Activated naive CD8-positive, alpha-beta T cell treated with anti-CD3 and anti-CD28 coated beads for 36 hours (primary cell): ENCODE data around the gene GMPPA. TPM values are rescaled to one million over a fixed set of nuclear protein-coding genes. Genes with fewer than 3 reads are reported as not detected.

Source experiments
- DNase-seq: peaks from one replicate; pipeline ENCODE4 v3.0.0; 2021
- H3K27ac Mint-ChIP-seq: one replicate; pipeline ENCODE4 v1.8.0; 2022; ENCODE audit warnings: mild to moderate bottlenecking, moderate library complexity, mixed read lengths
- H3K27me3 Mint-ChIP-seq: one replicate; pipeline ENCODE4 v1.8.0; 2022; ENCODE audit warnings: mild to moderate bottlenecking, mixed read lengths
- H3K36me3 Mint-ChIP-seq: one replicate; pipeline ENCODE4 v1.8.0; 2021; ENCODE audit warnings: mild to moderate bottlenecking, mixed read lengths
- H3K4me1 Mint-ChIP-seq: one replicate; pipeline ENCODE4 v1.8.0; 2021; ENCODE audit warnings: mixed read lengths
- H3K4me3 Mint-ChIP-seq: one replicate; pipeline ENCODE4 v1.8.0; 2022; ENCODE audit warnings: mild to moderate bottlenecking, moderate library complexity, mixed read lengths
- H3K9me3 Mint-ChIP-seq: one replicate; pipeline ENCODE4 v1.8.0; 2022; ENCODE audit warnings: mixed read lengths
- total RNA-seq, 2 experiments: library from RNA; stranded (reverse); gene quantifications; one replicate each; pipeline ENCODE4 v1.2.3, GENCODE V29; 2021

The GMPPA gene
- total RNA-seq, 2 experiments from 2014 or later, result 29.1 to 31.5 TPM

- Mint-ChIP-seq H3K4me3 (no peak overlapping the region), H3K4me1 (peaks cover 7% of the 10 kb centered on the region), H3K36me3 (no peaks in the 10 kb centered on the region), H3K27me3 (peaks cover 49% of the 10 kb centered on the region), H3K27ac (no peak overlapping the region), H3K9me3 (no peaks in the 10 kb centered on the region)
- DNase-seq, result no peak
These were observed 54.8 kb downstream of the GMPPA start for GRCh38 chr2:219553463-219553963.

GRCh38 chr2:219554350-219554749 is 55.7 kb downstream of the GMPPA start:
- no peak for DNase-seq
- Mint-ChIP-seq H3K9me3 (no peaks in the 10 kb centered on the region), H3K36me3 (no peaks in the 10 kb centered on the region), H3K27me3 (peaks cover 42% of the 10 kb centered on the region), H3K4me3 (no peak overlapping the region), H3K27ac (no peak overlapping the region), H3K4me1 (peaks cover 7% of the 10 kb centered on the region)

- Mint-ChIP-seq H3K9me3 (no peaks in the 10 kb centered on the region), H3K36me3 (no peaks in the 10 kb centered on the region), H3K4me1 (peaks cover 7% of the 10 kb centered on the region), H3K27me3 (peaks cover 35% of the 10 kb centered on the region), H3K27ac (no peak overlapping the region), H3K4me3 (no peak overlapping the region)
- DNase-seq, result no peak
These were observed 57.3 kb downstream of the GMPPA start for GRCh38 chr2:219555956-219556355.

GRCh38 chr2:219556413-219556812 is 57.7 kb downstream of the GMPPA start:
- no peak for DNase-seq
- H3K27ac Mint-ChIP-seq, result no peak overlapping the region
- no peaks in the 10 kb centered on the region for H3K36me3 Mint-ChIP-seq
- peaks cover 31% of the 10 kb centered on the region for H3K27me3 Mint-ChIP-seq
- H3K4me1 Mint-ChIP-seq, result peaks cover 7% of the 10 kb centered on the region
- no peaks in the 10 kb centered on the region for H3K9me3 Mint-ChIP-seq
- no peak overlapping the region for H3K4me3 Mint-ChIP-seq

Other genes starting within 250 kb of the GMPPA start
- gene TUBA4B, start 245.6 kb upstream of the GMPPA start, total RNA-seq, result not detected
- 100 to 1,000 TPM; 208 to 212 TPM for gene TUBA4A, start 245.0 kb upstream of the GMPPA start, total RNA-seq
- gene DNAJB2, start 219.5 kb upstream of the GMPPA start, total RNA-seq, result 10 to 100 TPM; 43.8 to 47.5 TPM
- 1 to 10 TPM; 1.7 to 2.5 TPM for gene PTPRN, start 189.5 kb upstream of the GMPPA start, total RNA-seq
- not detected for gene RESP18, start 166.1 kb upstream of the GMPPA start, total RNA-seq
- gene DNPEP, start 111.0 kb upstream of the GMPPA start, total RNA-seq, result 100 to 1,000 TPM; 122 to 123 TPM
- under 1 TPM; 0.26 to 0.39 TPM for gene DES, start 80.5 kb upstream of the GMPPA start, total RNA-seq
- gene SPEG, start 64.0 kb upstream of the GMPPA start, total RNA-seq, result 1 to 10 TPM; 1.5 to 1.6 TPM
- not detected for gene ASIC4, start 15.6 kb downstream of the GMPPA start, total RNA-seq
- gene CHPF, start 44.9 kb downstream of the GMPPA start, total RNA-seq, result 10 to 100 TPM; 21.9 to 23.9 TPM
- gene TMEM198, start 45.1 kb downstream of the GMPPA start, total RNA-seq, result 1 to 10 TPM; 3.5 to 4.2 TPM
- 1 to 10 TPM; 1.7 to 2.0 TPM for gene OBSL1, start 72.6 kb downstream of the GMPPA start, total RNA-seq
- not detected for gene INHA, start 73.4 kb downstream of the GMPPA start, total RNA-seq
- 10 to 100 TPM; 24.5 to 25.3 TPM for gene STK11IP, start 99.0 kb downstream of the GMPPA start, total RNA-seq
- under 1 TPM in 1 of 2 experiments, not detected in 1; 0.10 TPM for gene SLC4A3, start 128.7 kb downstream of the GMPPA start, total RNA-seq